Right lobe of liver (tissue), 6 donors: ENCODE measurements around the gene SMARCA5. TPM values are rescaled to one million over a fixed set of nuclear protein-coding genes. Genes with fewer than 3 reads are reported as not detected.

ENCODE experiments used
- ATAC-seq, 4 donors: fragments of 200-7000 bp; cut with Tn5 transposase; one replicate each; pipeline ENCODE4 v1.9.1; 2020; ENCODE audit warnings: mild to moderate bottlenecking in 4 of 4, moderate library complexity in 4 of 4
- DNase-seq, 3 donors: peaks; one replicate each; pipeline ENCODE4 v3.0.0-alpha.2; 2020
- H3K27ac ChIP-seq, 3 donors: fragments of 200-600 bp; one replicate each; pipeline ENCODE4 v1.8.0; 2022
- H3K27me3 ChIP-seq, 2 donors: fragments of 200-600 bp; one replicate each; pipeline ENCODE4 v1.8.0; 2022
- H3K36me3 ChIP-seq, 4 donors: fragments of 200-600 bp; sonication (generic) in 1 of 4; one replicate each; pipeline versions ENCODE4 v1.5.1 to v1.8.0; 2017 to 2022; ENCODE audit warnings: control low read depth in 1 of 4
- H3K4me1 ChIP-seq, 4 donors: fragments of 200-600 bp; sonication (generic) in 1 of 4; one replicate each; pipeline versions ENCODE4 v1.5.1 to v1.8.0; 2017 to 2022; ENCODE audit warnings: control low read depth in 1 of 4
- H3K4me3 ChIP-seq, 3 donors: fragments of 200-600 bp; one replicate each; pipeline ENCODE4 v1.8.0; 2022
- H3K9me3 ChIP-seq, 4 donors: fragments of 200-600 bp; sonication (generic) in 1 of 4; one replicate each; pipeline versions ENCODE4 v1.5.1 to v1.8.0; 2017 to 2022; ENCODE audit warnings: control low read depth in 1 of 4
- CTCF ChIP-seq, 4 donors: fragments of 200-600 bp in 3 of 4; fragments of 450-650 bp in 1 of 4; IDR thresholded peaks; one replicate each; pipeline versions ENCODE4 v1.5.1 to v1.8.0; 2016 to 2022; ENCODE audit warnings: antibody characterized with exemption in 4 of 4, mild to moderate bottlenecking in 2 of 4
- POLR2A ChIP-seq: fragments of 450-650 bp; IDR thresholded peaks from one replicate; pipeline ENCODE4 v1.6.1; 2017; ENCODE audit warnings: antibody characterized with exemption, mild to moderate bottlenecking
- WGBS: methylation state at CpG from one replicate; pipeline ENCODE4 v1.1.6; 2018; ENCODE audit warnings: low coverage, low lambda C conversion rate; ENCODE audit not compliant: insufficient coverage; ENCODE audit errors: missing lambda C conversion rate; 5-methylcytosine and 5-hydroxymethylcytosine counted together
- intact Hi-C, 2 donors: fragments of 100-400 bp; cut with DNase I; formaldehyde crosslinking; loops; one replicate each; pipeline versions ENCODE4 v1.11.2 to v1.14.1; 2022
- total RNA-seq, 6 experiments: library from RNA; depleted of rRNA in 2 of 6; stranded (reverse); fragments of >200 nt in 2 of 6; fragmentation: NEBNext Ultra II Directional in 3 of 6; extraction: Animal tissue kit (Norgen Biotek cat#: 25700) in 3 of 6; gene quantifications; one replicate each; pipeline versions ENCODE4 v1.1.0 to v1.2.4, GENCODE V29; 2016 to 2023
- donor health status: DM: no; HTN: yes; CAD: no.
- donor health status: DM: no; HTN: no; CAD: no.
- donor health status: DM: no; HTN: no; CAD: no.
- donor health status: DM: no; HTN: yes; CAD: no.
- donor health status: DM: no; HTN: yes; CAD: no.

SMARCA5 gene
- total RNA-seq, 6 experiments from 2014 or later = 7.8 to 24.1 (median 16.7) TPM

- intact Hi-C loops = no loop called here
- WGBS = 82% methylated on average over 2 of the region's 2 CpGs
- TF ChIP-seq CTCF (IDR thresholded peaks at IDR 0.05) = no peak
- TF ChIP-seq POLR2A = no peak
Observed at GRCh38 chr4:143564472-143564871, 51.0 kb downstream of the SMARCA5 start.

GRCh38 chr4:143575331-143575730 is 61.8 kb downstream of the SMARCA5 start:
- H3K9me3 ChIP-seq = no peaks in the 10 kb centered on the region
- ATAC-seq (no peak), DNase-seq (no peak)
- TF ChIP-seq CTCF (IDR thresholded peaks at IDR 0.05) = no peak
- no peak for TF ChIP-seq POLR2A
- H3K27me3 ChIP-seq = no peaks in the 10 kb centered on the region
- H3K4me3 ChIP-seq = no peak overlapping the region
- H3K27ac ChIP-seq = no peak overlapping the region
- no peaks in the 10 kb centered on the region for H3K36me3 ChIP-seq
- intact Hi-C loops = no loop called here
- no peaks in the 10 kb centered on the region for H3K4me1 ChIP-seq

More at GRCh38 chr4:143564472-143564871, 51.0 kb downstream of the SMARCA5 start:
- no peak overlapping the region for H3K4me3 ChIP-seq
- no peak for ATAC-seq
- no peak overlapping the region for H3K27ac ChIP-seq
- no peaks in the 10 kb centered on the region for H3K4me1 ChIP-seq
- no peak for DNase-seq
- H3K36me3 ChIP-seq = no peaks in the 10 kb centered on the region
- no peaks in the 10 kb centered on the region for H3K9me3 ChIP-seq
- no peaks in the 10 kb centered on the region for H3K27me3 ChIP-seq

- Histone ChIP-seq H3K27me3 (no peaks in the 10 kb centered on the region), H3K9me3 (peaks cover 0 to 7% (median 0%) of the 10 kb centered on the region in 4 donors), H3K4me3 (no peak overlapping the region), H3K36me3 (no peaks in the 10 kb centered on the region), H3K27ac (no peak overlapping the region), H3K4me1 (no peaks in the 10 kb centered on the region)
- DNase-seq (no peak), ATAC-seq (no peak)
- WGBS = no CpG with 5 or more reads among the region's 3 CpGs
- intact Hi-C loops = no loop called here
- TF ChIP-seq CTCF (IDR thresholded peaks at IDR 0.05) (no peak), POLR2A (no peak)
Observed at GRCh38 chr4:143581331-143581946, 67.9 kb downstream of the SMARCA5 start.

GRCh38 chr4:143585548-143585947 is 72.0 kb downstream of the SMARCA5 start:
- WGBS = 79% methylated on average over 6 of the region's 6 CpGs
- DNase-seq (no peak), ATAC-seq (no peak)
- Histone ChIP-seq H3K4me1 (no peaks in the 10 kb centered on the region), H3K4me3 (no peak overlapping the region), H3K9me3 (peaks cover 0 to 7% (median 0%) of the 10 kb centered on the region in 4 donors), H3K36me3 (no peaks in the 10 kb centered on the region), H3K27ac (no peak overlapping the region), H3K27me3 (no peaks in the 10 kb centered on the region)
- intact Hi-C loops = no loop called here
- TF ChIP-seq CTCF (IDR thresholded peaks at IDR 0.05) (no peak), POLR2A (no peak)

- peaks cover 0 to 7% (median 0%) of the 10 kb centered on the region in 4 donors for H3K9me3 ChIP-seq
- no peaks in the 10 kb centered on the region for H3K27me3 ChIP-seq
- intact Hi-C loops = no loop called here
- no peak for DNase-seq
- no peaks in the 10 kb centered on the region for H3K36me3 ChIP-seq
- no peak overlapping the region for H3K27ac ChIP-seq
- ATAC-seq = no peak
- TF ChIP-seq POLR2A = no peak
- TF ChIP-seq CTCF (IDR thresholded peaks at IDR 0.05) = no peak
- H3K4me1 ChIP-seq = no peaks in the 10 kb centered on the region
- H3K4me3 ChIP-seq = no peak overlapping the region
Observed at GRCh38 chr4:143586080-143586479, 72.6 kb downstream of the SMARCA5 start.
